ENCODE data around the gene MSH2. TPM values are rescaled to one million over a fixed set of nuclear protein-coding genes. Genes with fewer than 3 reads are reported as not detected.
"Not testable (repeated sequence)": the region's sequence is repeated elsewhere in the genome, so short reads cannot be mapped to it uniquely, and the experiment has no call there.

The MSH2 gene
- total and polyA plus RNA-seq, 4 donors, result 1.6 to 33.3 (median 3.8) TPM

GRCh38 chr2:47499621-47500309 is 96.8 kb downstream of the MSH2 start:
- H3K4me3 ChIP-seq (ENCODE audit: low read depth in 1 of 3, low read length in 3 of 3), result no peak overlapping the region
- no peak overlapping the region for H3K9ac ChIP-seq (ENCODE audit: low read depth in 1 of 2, low read length in 2 of 2)
- H3K9me3 ChIP-seq (ENCODE audit: control insufficient read depth in 4 of 4, low read length in 3 of 4), result peaks cover 0 to 6% (median 0%) of the 10 kb centered on the region in 4 donors
- WGBS, result 90% methylated on average over 7 of the region's 7 CpGs
- TF ChIP-seq FOXA1 (IDR thresholded peaks at IDR 0.05), result no peak
- no peak for TF ChIP-seq HNF4G (IDR thresholded peaks at IDR 0.05)
- TF ChIP-seq, protein P1, sequence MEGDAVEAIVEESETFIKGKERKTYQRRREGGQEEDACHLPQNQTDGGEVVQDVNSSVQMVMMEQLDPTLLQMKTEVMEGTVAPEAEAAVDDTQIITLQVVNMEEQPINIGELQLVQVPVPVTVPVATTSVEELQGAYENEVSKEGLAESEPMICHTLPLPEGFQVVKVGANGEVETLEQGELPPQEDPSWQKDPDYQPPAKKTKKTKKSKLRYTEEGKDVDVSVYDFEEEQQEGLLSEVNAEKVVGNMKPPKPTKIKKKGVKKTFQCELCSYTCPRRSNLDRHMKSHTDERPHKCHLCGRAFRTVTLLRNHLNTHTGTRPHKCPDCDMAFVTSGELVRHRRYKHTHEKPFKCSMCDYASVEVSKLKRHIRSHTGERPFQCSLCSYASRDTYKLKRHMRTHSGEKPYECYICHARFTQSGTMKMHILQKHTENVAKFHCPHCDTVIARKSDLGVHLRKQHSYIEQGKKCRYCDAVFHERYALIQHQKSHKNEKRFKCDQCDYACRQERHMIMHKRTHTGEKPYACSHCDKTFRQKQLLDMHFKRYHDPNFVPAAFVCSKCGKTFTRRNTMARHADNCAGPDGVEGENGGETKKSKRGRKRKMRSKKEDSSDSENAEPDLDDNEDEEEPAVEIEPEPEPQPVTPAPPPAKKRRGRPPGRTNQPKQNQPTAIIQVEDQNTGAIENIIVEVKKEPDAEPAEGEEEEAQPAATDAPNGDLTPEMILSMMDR (IDR thresholded peaks at IDR 0.05; ENCODE audit: low read depth, low read length, missing input control), result no peak
- TF ChIP-seq MAX (IDR thresholded peaks at IDR 0.05), result no peak
- TF ChIP-seq ZBTB33 (IDR thresholded peaks at IDR 0.05), result no peak
- DNase-seq (ENCODE audit: low spot score), result no peak
- no peak overlapping the region for H3K27ac ChIP-seq (ENCODE audit: low read depth in 1 of 2, low read length in 2 of 2)
- no peaks in the 10 kb centered on the region for H3K27me3 ChIP-seq (ENCODE audit: control insufficient read depth in 4 of 4, insufficient read depth in 4 of 4, low read length in 3 of 4)
- H3K4me1 ChIP-seq (ENCODE audit: control insufficient read depth in 4 of 4, insufficient read depth in 4 of 4, low read length in 3 of 4), result no peaks in the 10 kb centered on the region
- H3K36me3 ChIP-seq (ENCODE audit: control insufficient read depth in 4 of 4, insufficient read depth in 3 of 4, low read depth in 1 of 4, low read length in 3 of 4), result no peaks in the 10 kb centered on the region

DNA sequence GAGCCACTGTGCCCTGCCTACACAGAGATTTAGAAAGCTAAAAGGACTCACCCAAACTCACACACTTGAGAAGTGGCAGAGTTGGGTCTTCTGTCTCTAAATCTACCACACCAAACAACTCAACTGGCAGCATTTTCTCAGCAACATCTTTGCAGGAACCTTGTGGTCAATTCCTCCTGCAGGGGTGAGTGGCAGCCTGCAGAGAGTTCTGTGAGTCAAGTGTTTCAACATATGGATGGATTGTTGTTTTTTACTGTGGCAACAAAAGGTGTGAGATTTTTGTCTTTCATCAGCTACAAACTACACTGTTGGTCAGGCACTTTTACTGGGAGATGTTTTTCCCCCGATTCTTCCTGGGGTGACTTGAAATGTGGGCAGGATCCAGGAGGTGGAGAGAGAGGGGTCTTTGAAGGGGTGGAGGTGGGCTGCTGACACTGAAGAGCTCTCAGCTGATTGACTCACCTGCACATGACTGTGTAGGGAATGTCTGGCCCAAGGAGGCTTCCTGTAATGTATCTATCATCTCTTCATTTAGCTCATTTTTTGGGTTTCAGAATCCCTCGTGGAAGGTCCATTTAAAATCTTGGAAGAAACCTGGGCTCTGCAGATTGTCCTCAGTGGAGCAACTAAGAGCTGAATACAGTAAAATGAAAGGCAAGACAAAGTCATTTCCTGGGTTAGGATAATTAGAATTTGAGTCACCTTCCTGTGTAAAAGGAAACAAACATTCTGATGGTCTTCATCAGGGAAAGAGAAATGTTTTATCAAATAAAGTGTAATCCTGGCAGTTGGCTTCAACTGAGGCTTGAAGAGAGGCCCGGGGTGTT is 98.6 kb downstream of the MSH2 start:
- TF ChIP-seq RAD21 (IDR thresholded peaks at IDR 0.05) (no peak), RXRA (IDR thresholded peaks at IDR 0.05) (no peak), ZBTB33 (IDR thresholded peaks at IDR 0.05) (no peak), HNF4A (conservative IDR thresholded peaks at IDR 0.05) (no peak), FOXA2 (IDR thresholded peaks at IDR 0.05) (no peak)
- Histone ChIP-seq H3K4me3 (ENCODE audit: low read depth in 1 of 3, low read length in 3 of 3) (no peak overlapping the region), H3K27me3 (ENCODE audit: control insufficient read depth in 4 of 4, insufficient read depth in 4 of 4, low read length in 3 of 4) (no peaks in the 10 kb centered on the region), H3K9me3 (ENCODE audit: control insufficient read depth in 4 of 4, low read length in 3 of 4) (peaks cover 0 to 6% (median 1%) of the 10 kb centered on the region in 4 donors), H3K9ac (ENCODE audit: low read depth in 1 of 2, low read length in 2 of 2) (no peak overlapping the region), H3K27ac (ENCODE audit: low read depth in 1 of 2, low read length in 2 of 2) (no peak overlapping the region), H3K4me1 (ENCODE audit: control insufficient read depth in 4 of 4, insufficient read depth in 4 of 4, low read length in 3 of 4) (no peaks in the 10 kb centered on the region), H3K36me3 (ENCODE audit: control insufficient read depth in 4 of 4, insufficient read depth in 3 of 4, low read depth in 1 of 4, low read length in 3 of 4) (no peaks in the 10 kb centered on the region)
- no peak for DNase-seq (ENCODE audit: low spot score)
- whole genome bisulfite sequencing, result 66% methylated on average over 3 of the region's 3 CpGs

DNA sequence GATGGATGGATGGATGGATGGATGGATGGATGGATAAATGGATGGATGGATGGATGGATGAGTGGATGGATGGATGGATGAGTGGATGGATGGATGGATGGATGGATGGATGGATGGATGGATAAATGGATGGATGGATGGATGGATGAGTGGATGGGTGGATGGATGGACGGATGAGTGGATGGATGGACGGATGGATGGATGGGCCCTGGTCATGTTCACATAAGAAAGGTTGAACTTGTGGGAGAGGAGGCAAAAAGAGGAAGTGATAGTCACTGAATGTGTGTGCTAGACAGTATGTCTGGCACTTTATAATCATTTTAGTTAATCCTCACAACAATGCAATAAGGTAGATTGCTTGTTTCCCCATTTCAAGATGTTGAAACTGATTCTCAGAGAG is 99.5 kb downstream of the MSH2 start:
- not testable (repeated sequence) for H3K36me3 ChIP-seq (ENCODE audit: control insufficient read depth in 4 of 4, insufficient read depth in 3 of 4, low read depth in 1 of 4, low read length in 3 of 4); DNase-seq (ENCODE audit: low spot score); H3K4me3 ChIP-seq (ENCODE audit: low read depth in 1 of 3, low read length in 3 of 3); H3K27me3 ChIP-seq (ENCODE audit: control insufficient read depth in 4 of 4, insufficient read depth in 4 of 4, low read length in 3 of 4); H3K27ac ChIP-seq (ENCODE audit: low read depth in 1 of 2, low read length in 2 of 2); H3K9me3 ChIP-seq (ENCODE audit: control insufficient read depth in 4 of 4, low read length in 3 of 4); H3K9ac ChIP-seq (ENCODE audit: low read depth in 1 of 2, low read length in 2 of 2); H3K4me1 ChIP-seq (ENCODE audit: control insufficient read depth in 4 of 4, insufficient read depth in 4 of 4, low read length in 3 of 4)
- WGBS, result 69% methylated on average over 2 of the region's 2 CpGs
